Osteocyte (in vitro differentiated cells): ENCODE data around the gene GPR146. TPM values are rescaled to one million over a fixed set of nuclear protein-coding genes. Genes with fewer than 3 reads are reported as not detected.

ENCODE experiments used
- DNase-seq: peaks from one replicate; pipeline ENCODE4 v3.0.0; 2021; ENCODE audit warnings: mixed read lengths; ENCODE audit not compliant: unreplicated experiment; ENCODE audit errors: extremely low spot score
- H3K27ac Mint-ChIP-seq: one replicate; pipeline ENCODE4 v1.8.0; 2021; ENCODE audit warnings: mild to moderate bottlenecking, mixed read lengths; ENCODE audit not compliant: unreplicated experiment
- H3K27me3 Mint-ChIP-seq: one replicate; pipeline ENCODE4 v1.8.0; 2021; ENCODE audit warnings: mixed read lengths; ENCODE audit not compliant: unreplicated experiment
- H3K36me3 Mint-ChIP-seq: one replicate; pipeline ENCODE4 v1.8.0; 2021; ENCODE audit warnings: mixed read lengths; ENCODE audit not compliant: unreplicated experiment
- H3K4me1 Mint-ChIP-seq: one replicate; pipeline ENCODE4 v1.8.0; 2021; ENCODE audit warnings: mixed read lengths; ENCODE audit not compliant: unreplicated experiment
- H3K4me3 Mint-ChIP-seq: one replicate; pipeline ENCODE4 v1.8.0; 2021; ENCODE audit warnings: mild to moderate bottlenecking, moderate library complexity, mixed read lengths; ENCODE audit not compliant: unreplicated experiment
- H3K9me3 Mint-ChIP-seq: one replicate; pipeline ENCODE4 v1.8.0; 2021; ENCODE audit warnings: mixed read lengths; ENCODE audit not compliant: unreplicated experiment
- CTCF ChIP-seq: fragments of 200-600 bp; sonication (generic); IDR thresholded peaks from 2 replicates; pipeline ENCODE4 v1.5.0; 2021; ENCODE audit warnings: antibody characterized with exemption, mild to moderate bottlenecking, moderate library complexity
- total RNA-seq: library from RNA; stranded (reverse); gene quantifications from 2 replicates; pipeline ENCODE4 v1.2.1, GENCODE V29; 2021

GPR146 gene
- total RNA-seq, 1 donor from 2014 or later = 2.8 TPM

GRCh38 chr7:1099154-1099542 is 54.8 kb downstream of the GPR146 start:
- Mint-ChIP-seq H3K27ac (no peak overlapping the region), H3K36me3 (peaks cover 10% of the 10 kb centered on the region), H3K4me3 (no peak overlapping the region), H3K4me1 (peaks cover 22% of the 10 kb centered on the region), H3K27me3 (no peaks in the 10 kb centered on the region), H3K9me3 (no peaks in the 10 kb centered on the region)
- no peak for DNase-seq
- TF ChIP-seq CTCF = no peak

- Mint-ChIP-seq H3K36me3 (peaks cover 10% of the 10 kb centered on the region), H3K4me3 (no peak overlapping the region), H3K9me3 (no peaks in the 10 kb centered on the region), H3K27me3 (no peaks in the 10 kb centered on the region), H3K27ac (no peak overlapping the region), H3K4me1 (peaks cover 27% of the 10 kb centered on the region)
- DNase-seq = no peak
- no peak for TF ChIP-seq CTCF
These were observed 55.3 kb downstream of the GPR146 start for GRCh38 chr7:1099637-1100036.

- no peak overlapping the region for H3K4me3 Mint-ChIP-seq
- DNase-seq = no peak
- H3K36me3 Mint-ChIP-seq = peaks cover 10% of the 10 kb centered on the region
- no peak overlapping the region for H3K27ac Mint-ChIP-seq
- H3K4me1 Mint-ChIP-seq = peaks cover 34% of the 10 kb centered on the region
- no peaks in the 10 kb centered on the region for H3K9me3 Mint-ChIP-seq
- TF ChIP-seq CTCF = no peak
- no peaks in the 10 kb centered on the region for H3K27me3 Mint-ChIP-seq
These were observed 56.0 kb downstream of the GPR146 start for GRCh38 chr7:1100386-1100785.

GRCh38 chr7:1100834-1101562 is 56.7 kb downstream of the GPR146 start:
- Mint-ChIP-seq H3K4me1 (peaks cover 37% of the 10 kb centered on the region), H3K27ac (no peak overlapping the region), H3K9me3 (no peaks in the 10 kb centered on the region), H3K4me3 (no peak overlapping the region), H3K27me3 (no peaks in the 10 kb centered on the region), H3K36me3 (peaks cover 10% of the 10 kb centered on the region)
- no peak for DNase-seq
- no peak for TF ChIP-seq CTCF

- Mint-ChIP-seq H3K9me3 (no peaks in the 10 kb centered on the region), H3K4me1 (peaks cover 39% of the 10 kb centered on the region), H3K27me3 (no peaks in the 10 kb centered on the region), H3K27ac (no peak overlapping the region), H3K4me3 (no peak overlapping the region), H3K36me3 (peaks cover 12% of the 10 kb centered on the region)
- DNase-seq = no peak
- no peak for TF ChIP-seq CTCF
These were observed 57.5 kb downstream of the GPR146 start for GRCh38 chr7:1101563-1102431.
